ENCODE data around the gene CPAMD8.
"Not testable (repeated sequence)": the region's sequence is repeated elsewhere in the genome, so short reads cannot be mapped to it uniquely, and the experiment has no call there.

Gene CPAMD8

DNA sequence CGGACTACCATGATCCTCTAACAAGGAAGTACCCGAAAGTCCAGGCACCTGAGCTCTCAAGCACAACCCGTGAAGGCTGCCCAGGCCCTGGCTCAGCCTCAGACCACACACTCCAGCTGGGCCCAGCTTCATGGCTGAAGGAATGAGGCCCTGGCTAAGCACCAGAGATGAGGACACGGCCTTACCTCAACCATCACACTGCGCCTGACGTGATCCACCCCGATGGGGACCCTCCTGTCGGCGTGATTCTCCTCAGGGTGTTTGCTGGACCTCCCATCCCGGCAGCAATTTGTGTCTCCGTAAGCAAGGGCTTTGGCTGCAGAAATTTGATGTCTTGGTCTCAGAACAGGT, 81.3 kb downstream of the CPAMD8 start:
- DNase-seq: no peak

GRCh38 chr19:16944626-16945363, 81.8 kb downstream of the CPAMD8 start:
- DNase-seq: no peak

DNA sequence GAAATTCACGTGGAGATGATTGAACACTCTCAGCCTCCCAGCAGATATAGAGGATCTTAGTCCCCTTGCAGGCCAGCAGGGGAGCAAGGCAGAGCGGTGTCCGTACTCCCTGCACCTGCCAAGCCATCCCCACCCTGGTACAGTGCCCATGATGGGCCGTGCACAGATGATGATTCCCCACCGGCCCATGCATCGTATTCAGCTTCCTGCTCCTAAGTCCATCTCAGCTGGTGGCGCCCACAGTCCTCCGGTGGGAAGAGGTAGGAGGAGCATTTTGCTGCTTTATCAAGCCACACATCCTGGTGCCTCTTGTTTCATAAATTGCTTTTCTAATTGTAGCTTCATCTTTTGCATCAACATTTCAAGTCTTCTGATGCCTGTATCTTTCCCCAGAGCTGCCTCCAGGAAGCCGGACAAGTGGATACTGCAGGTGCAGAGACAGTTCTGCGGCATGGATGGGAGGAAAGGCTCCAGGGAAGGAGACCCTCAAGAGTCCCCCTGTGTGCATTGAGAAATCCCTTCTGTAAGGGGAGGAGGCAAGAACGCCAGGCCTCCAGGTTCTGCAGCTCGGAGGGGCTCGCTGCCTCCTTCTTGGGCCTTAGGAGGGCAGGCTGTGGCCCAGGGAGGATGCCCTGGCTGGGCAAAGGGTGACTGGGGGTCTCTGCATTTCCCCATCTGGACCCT, 82.5 kb downstream of the CPAMD8 start:
- no peak for DNase-seq

DNA sequence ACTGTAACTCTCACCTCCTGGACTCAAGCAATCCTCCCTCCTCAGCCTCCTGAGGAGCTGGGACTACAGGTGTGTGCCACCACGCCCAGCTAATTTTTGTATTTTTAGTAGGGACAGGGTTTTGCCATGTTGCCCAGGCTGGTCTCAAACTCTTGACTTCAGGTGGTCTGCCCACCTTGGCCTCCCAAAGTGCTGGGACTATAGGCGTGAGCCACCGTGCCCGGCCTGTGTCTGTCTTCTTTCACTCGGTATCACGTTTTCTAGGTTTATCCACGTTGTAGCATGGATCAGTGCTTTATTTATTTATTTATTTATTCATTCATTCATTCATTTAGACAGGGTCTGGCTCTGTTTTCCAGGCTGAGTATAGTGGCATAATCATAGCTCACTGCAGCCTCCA, 83.5 kb downstream of the CPAMD8 start:
- DNase-seq: not testable (repeated sequence)

DNA sequence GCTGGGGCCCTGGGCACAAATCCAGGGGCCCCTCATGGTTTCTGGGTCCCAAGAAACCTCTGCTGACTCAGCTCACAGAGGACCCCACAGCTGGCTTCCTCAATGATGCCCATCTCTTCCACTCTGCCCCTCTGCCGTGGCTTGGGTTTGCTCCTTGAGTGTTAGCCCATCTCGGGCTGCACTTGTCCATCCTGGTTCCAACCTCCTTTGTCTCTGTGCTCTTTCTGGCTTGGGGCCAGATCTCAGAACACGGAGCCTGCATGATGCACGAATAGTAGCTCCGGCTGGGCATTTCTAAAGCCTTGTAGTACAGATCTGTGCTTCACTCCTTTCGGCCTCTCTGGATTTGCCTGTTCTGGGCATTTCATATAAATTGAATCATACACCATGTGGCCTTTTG, 84.0 kb downstream of the CPAMD8 start:
- DNase-seq: no peak

DNA sequence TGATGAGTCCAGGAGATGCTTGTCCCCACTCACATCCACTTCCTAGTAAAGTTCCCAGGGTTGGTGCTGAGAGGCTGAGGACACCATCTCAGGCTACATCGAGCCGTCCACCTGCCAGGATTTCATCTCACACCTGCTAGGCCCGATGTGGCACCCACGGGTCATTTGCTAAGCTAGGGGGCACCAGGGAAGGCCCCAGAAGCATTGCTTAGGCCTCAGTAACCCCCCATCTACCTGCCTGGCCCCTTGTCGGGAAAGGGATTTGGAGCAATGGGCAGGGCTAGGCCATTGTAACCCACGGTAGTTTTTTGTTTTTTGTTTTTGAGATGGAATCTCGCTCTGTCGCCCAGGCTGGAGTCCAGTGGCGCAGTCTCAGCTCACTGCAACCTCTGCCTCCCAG, 86.0 kb downstream of the CPAMD8 start:
- DNase-seq: no peak

DNA sequence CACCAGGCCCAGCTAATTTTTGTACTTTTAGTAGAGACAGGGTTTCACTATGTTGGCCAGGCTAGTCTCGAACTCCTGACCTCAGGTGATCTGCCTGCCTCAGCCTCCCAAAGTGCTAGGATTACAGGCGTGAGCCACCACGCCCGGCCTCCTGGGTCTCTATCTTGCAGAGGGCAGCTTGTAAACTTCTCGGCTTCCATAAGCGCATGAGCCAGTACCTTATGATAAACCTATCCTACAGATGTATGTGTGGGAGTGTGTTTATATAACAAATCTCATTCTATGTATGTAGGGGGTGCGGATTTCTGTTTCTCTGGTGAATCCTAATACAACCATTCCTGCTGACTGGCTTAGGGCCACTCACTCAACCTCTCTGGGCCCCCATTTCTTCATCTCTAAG, 86.5 kb downstream of the CPAMD8 start:
- DNase-seq: not testable (repeated sequence)

DNA sequence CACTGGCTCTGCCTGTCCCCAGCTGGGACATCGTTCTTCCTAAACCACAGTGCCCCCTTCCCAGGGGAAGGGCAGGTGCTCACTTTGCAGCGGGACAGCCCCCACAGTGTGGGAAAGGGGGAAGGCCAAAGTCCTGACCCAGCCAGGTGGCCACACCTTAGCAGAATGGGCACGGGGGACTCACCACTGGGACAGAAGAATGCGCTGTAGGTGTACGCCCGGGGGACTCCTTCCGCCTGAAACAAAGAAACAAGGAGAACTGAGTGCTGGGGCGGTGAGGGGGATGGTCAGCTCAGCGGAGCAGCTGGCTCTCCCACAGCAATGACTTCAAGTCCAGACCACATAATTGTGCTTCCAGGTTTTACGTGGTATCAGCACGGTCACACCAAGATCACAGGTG, 88.4 kb downstream of the CPAMD8 start:
- DNase-seq: no peak

DNA sequence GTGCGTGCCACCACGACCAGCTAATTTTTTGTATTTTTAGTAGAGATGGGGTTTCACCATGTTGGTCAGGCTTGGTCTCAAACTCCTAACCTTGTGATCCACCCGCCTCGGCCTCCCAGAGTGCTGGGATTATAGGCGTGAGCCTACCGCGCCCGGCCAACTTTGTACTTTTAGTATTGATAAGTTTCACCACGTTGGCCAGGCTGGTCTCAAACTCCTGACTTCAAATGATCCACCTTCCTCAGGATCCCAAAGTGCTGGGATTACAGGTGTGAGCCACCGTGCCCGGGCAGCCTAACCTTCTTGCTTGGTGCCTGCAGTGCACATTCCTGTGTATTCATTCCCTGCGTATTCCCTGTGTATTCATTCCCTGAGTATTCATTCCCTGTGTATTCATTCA, 88.8 kb downstream of the CPAMD8 start:
- not testable (repeated sequence) for DNase-seq

- DNase-seq: no peak
Observed at GRCh38 chr19:16936901-16937300, 89.7 kb downstream of the CPAMD8 start.

DNA sequence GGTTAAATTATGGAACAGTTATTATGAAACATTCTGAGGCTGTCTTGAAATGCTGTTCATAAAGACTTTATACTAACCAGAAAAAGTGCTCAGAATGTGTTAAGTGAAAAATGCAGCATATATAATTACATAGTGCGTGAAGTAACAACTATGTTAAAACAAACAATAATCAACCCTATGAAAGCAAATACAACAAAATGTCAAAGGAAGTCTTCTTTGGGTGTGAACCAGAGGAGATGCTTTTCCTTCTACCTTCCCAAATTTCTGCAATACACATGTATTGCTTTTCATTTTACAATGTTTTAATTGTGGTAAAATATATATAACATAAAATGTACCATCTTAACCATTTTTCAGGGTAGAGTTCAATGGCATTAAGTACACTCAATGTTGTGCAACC, 92.1 kb downstream of the CPAMD8 start:
- no peak for DNase-seq

DNA sequence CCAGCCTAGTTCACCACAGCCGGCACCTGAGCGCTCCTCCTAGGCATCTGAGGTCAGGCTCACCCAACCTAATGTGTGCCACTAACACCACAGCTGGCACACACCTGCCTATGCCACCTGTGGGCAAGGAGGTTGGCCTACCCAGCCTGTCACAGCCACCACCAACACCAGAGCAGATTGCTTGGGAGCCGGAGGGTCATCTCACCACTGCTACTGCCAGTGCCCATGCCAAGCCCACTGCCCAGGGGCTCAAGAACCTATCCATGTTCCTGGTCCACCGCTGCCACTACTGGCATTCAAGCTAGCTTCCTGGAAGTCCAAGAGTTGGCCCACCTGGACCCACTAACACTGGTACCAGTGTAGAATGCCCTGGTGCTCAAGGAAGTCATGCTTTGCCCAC, 95.3 kb downstream of the CPAMD8 start:
- DNase-seq: no peak

DNA sequence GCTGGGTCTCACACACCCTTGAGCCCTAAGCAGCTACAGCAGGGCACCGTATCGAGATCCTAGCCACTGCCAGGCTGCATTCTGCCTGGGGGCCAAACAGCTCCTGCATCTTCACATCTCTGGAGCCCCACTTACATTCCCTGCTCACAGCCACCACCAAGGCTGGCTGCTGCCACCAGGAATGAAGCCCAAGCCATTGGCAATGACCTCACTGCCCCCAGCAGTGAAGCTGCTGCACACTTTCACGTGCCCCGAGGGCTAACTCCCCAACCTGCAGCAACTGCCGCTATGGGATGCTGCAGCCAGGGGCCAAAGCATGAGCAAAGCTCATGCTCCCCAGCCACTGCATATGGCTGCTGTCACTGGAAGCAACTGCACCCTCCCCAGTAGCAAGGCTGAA, 95.9 kb downstream of the CPAMD8 start:
- DNase-seq: no peak

DNA sequence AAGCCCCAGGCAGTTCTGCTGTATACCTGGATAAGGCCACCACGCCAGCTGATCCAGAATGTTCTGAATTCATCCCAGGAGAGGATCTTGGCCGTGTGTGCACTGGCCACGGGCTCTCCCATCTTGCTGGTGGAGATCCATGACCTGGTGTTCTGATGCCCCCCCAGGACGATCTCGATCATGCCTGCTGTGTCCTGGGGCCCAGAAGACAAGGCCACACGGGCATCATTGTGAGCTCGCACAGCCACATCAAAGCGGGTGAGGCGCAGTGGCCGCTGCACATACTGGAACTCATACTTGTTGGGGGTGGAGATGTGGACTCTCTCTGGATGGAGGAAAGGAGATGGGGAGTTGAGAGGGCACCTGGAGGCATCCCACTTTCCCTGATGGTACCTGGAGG, 97.7 kb downstream of the CPAMD8 start:
- no peak for DNase-seq

DNA sequence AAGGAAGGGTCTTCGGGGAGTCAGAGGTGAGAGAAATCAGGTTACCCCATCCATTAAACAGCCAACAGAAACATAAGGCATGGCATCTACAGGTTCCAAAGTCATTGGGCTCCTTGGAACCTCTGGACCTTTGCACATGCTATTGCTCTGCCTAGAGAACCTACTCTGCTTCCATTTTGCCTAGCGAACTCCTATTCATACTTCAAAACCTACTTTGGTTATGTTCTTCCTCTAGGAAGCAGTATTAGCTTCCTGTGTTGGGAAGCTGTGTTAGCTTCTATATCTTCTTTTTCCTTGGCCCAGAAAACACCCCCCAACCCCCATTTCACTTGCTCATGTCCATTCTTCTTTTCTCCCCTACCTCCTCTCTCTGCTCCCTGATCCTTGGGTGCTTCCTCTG, 98.3 kb downstream of the CPAMD8 start:
- DNase-seq: no peak

DNA sequence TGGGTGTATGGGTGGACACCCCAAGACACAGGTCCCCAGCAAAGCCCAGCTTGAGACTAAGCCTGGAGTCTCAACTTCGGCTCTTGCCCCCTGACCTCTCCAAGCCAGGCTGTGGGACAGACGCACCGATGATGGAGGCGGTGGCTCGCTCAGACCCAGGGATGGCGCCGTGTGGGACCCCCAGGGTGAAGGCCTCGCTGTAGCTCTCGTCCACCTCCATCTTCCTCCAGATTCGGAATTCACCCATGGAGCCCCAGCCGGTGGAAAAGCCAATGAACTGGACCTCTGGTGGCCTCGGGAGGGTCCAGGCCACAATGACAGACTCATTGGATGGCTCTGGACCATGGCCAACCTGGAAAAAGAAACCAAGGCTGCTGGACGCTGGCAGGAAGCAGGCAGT, 98.7 kb downstream of the CPAMD8 start:
- no peak for DNase-seq

DNA sequence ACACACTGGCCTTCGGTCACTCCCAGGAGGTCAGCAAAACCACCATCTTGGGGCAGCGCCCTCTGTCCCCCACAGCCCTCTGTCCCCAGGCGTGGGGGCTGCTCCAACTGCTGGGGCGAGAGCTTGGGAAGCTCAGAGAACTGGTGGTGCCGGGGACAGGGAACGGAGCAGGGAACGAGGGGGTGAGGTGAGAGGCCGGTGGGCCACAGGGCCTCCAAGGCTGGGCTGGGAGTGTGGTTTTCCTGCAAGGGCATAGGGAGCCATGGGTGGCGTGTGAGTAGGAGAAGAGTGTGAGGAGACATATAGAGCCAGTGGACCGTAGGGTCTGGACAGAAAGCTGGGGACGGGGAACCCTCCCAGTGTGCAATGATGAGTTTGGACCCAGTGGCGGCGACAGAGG, 103.7 kb downstream of the CPAMD8 start:
- DNase-seq: no peak

- no peak for DNase-seq
Observed at GRCh38 chr19:16922592-16922934, 104.0 kb downstream of the CPAMD8 start.

DNA sequence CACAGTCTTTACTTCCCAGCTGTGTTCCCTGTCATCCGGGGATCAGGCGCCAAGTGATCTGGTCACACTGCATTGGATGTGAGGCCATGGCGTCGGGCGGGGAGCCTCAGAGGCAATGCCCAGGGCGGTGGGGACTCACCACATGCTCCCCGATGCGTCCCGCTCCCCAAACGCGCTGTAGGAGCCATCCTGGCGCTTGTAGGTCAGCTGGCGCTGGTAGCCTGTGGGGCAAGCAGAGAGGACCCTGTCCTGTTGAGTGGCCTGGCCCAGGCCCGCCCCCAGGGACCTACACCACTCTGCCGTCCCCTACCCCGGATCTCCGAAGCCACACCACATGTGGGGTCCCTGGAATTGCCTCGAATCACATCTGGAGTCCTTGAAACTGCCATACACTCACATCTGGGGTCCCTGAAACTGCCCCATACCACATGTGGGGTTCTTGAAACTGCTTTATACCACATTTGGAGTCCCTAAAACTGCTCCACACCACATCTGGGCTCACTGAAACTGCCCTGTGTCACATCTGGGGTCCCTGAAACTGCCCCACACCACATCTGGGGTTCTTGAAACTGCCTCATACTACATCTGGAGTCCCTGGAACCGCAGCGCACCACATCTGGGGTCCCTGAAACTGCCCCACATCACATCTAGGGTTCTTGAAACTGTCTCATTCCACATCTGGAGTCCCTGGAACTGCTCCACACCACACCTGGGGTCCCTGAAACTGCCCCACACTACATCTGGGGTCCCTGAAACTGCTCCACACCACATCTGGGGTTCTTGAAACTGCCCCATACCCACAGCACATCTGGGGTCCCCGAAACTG, 104.6 kb downstream of the CPAMD8 start:
- DNase-seq: no peak

GRCh38 chr19:16920816-16921529, 105.6 kb downstream of the CPAMD8 start:
- no peak for DNase-seq

DNA sequence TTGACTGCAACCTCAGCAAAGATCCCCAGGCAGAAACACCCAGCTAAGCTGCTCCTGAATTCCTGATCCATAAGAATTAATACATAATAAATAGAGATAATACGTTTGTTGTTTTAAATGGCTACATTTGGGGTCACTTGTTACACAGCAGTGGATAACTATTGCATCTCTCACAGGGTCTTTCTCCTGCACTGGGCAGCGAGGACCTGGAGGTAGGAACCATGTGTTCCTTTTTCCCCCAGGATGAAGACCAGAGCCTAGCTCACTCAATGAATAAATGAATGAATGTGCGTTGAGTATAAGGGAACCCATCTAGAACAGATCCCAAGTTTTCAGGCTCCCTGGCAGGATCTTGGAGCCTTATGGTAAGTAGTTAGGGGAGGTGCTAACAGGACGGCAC, 107.1 kb downstream of the CPAMD8 start:
- no peak for DNase-seq

- no peak for DNase-seq
Observed at GRCh38 chr19:16917401-16917800, 109.2 kb downstream of the CPAMD8 start.

GRCh38 chr19:16915734-16916133, 110.9 kb downstream of the CPAMD8 start:
- DNase-seq: no peak

DNA sequence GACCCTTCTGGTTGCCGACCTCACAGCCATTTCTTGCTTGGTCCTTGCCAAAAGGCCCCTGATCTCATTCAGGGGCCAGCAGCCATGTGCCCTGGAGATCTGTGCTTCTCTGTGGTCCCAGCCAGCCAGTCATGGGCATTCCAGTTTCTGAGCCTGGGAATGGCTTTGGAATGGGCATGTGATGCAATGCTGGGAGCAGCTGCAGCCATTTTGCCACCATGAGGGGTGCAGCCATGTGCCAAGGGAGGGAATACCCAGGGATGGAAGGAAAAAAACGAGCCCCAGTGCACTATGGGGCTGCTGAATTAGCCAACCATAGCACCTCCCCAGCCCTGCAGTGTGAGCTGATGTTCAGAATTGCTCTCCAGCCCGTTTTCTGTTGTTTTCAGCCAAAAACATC, 111.5 kb downstream of the CPAMD8 start:
- no peak for DNase-seq

Measured in NCI-H1436 treated with DMSO at 0.1 percent for 48 hours (cell line).